ENCODE data around the gene GPR142. TPM values are rescaled to one million over a fixed set of nuclear protein-coding genes. Genes with fewer than 3 reads are reported as not detected.

GPR142 gene
- polyA plus RNA-seq, 4 donors: 0.19 to 0.93 TPM; not detected in 2

GRCh38 chr17:74389937-74390679 is 22.8 kb downstream of the GPR142 start:
- WGBS, 3 donors: 78 to 85% (median 80%) methylated on average over 2 of the region's 2 CpGs

GRCh38 chr17:74390680-74391653 is 23.7 kb downstream of the GPR142 start:
- H3K36me3 ChIP-seq (ENCODE audit: control insufficient read depth in 3 of 3, insufficient read depth in 2 of 3, low read depth in 1 of 3, low read length in 3 of 3): no peaks in the 10 kb centered on the region
- 81 to 88% (median 82%) methylated on average over 11 of the region's 11 CpGs for WGBS, 3 donors
- peaks cover 4 to 34% (median 10%) of the 10 kb centered on the region in 3 donors for H3K4me1 ChIP-seq (ENCODE audit: control insufficient read depth in 3 of 3, insufficient read depth in 2 of 3, low read depth in 1 of 3, low read length in 2 of 3)
- H3K27ac ChIP-seq (ENCODE audit: low read depth in 1 of 3, low read length in 2 of 3): no peak overlapping the region
- no peak for DNase-seq
- no peak overlapping the region for H3K4me3 ChIP-seq (ENCODE audit: low read depth in 1 of 3, low read length in 3 of 3)
- FAIRE-seq: no peak
- H3K27me3 ChIP-seq (ENCODE audit: control insufficient read depth in 3 of 3, insufficient read depth in 3 of 3, low read length in 3 of 3): no peaks in the 10 kb centered on the region
- peaks cover 0 to 3% of the 10 kb centered on the region in 2 donors for H3K9me3 ChIP-seq (ENCODE audit: control insufficient read depth in 2 of 2, insufficient read depth in 1 of 2, low read depth in 1 of 2, low read length in 1 of 2)

More at GRCh38 chr17:74389937-74390679, 22.8 kb downstream of the GPR142 start:
- Histone ChIP-seq H3K9me3 (ENCODE audit: control insufficient read depth in 2 of 2, insufficient read depth in 1 of 2, low read depth in 1 of 2, low read length in 1 of 2) (peaks cover 0 to 3% of the 10 kb centered on the region in 2 donors), H3K27me3 (ENCODE audit: control insufficient read depth in 3 of 3, insufficient read depth in 3 of 3, low read length in 3 of 3) (no peaks in the 10 kb centered on the region), H3K4me1 (ENCODE audit: control insufficient read depth in 3 of 3, insufficient read depth in 2 of 3, low read depth in 1 of 3, low read length in 2 of 3) (peaks cover 4 to 32% (median 10%) of the 10 kb centered on the region in 3 donors), H3K36me3 (ENCODE audit: control insufficient read depth in 3 of 3, insufficient read depth in 2 of 3, low read depth in 1 of 3, low read length in 3 of 3) (no peaks in the 10 kb centered on the region), H3K27ac (ENCODE audit: low read depth in 1 of 3, low read length in 2 of 3) (no peak overlapping the region), H3K4me3 (ENCODE audit: low read depth in 1 of 3, low read length in 3 of 3) (no peak overlapping the region)
- FAIRE-seq (no peak), DNase-seq (no peak)

- Histone ChIP-seq H3K27me3 (ENCODE audit: control insufficient read depth in 3 of 3, insufficient read depth in 3 of 3, low read length in 3 of 3) (no peaks in the 10 kb centered on the region), H3K27ac (ENCODE audit: low read depth in 1 of 3, low read length in 2 of 3) (no peak overlapping the region), H3K4me1 (ENCODE audit: control insufficient read depth in 3 of 3, insufficient read depth in 2 of 3, low read depth in 1 of 3, low read length in 2 of 3) (peaks cover 4 to 27% (median 5%) of the 10 kb centered on the region in 3 donors), H3K4me3 (ENCODE audit: low read depth in 1 of 3, low read length in 3 of 3) (no peak overlapping the region), H3K9me3 (ENCODE audit: control insufficient read depth in 2 of 2, insufficient read depth in 1 of 2, low read depth in 1 of 2, low read length in 1 of 2) (peaks cover 0 to 3% of the 10 kb centered on the region in 2 donors), H3K36me3 (ENCODE audit: control insufficient read depth in 3 of 3, insufficient read depth in 2 of 3, low read depth in 1 of 3, low read length in 3 of 3) (no peaks in the 10 kb centered on the region)
- DNase-seq (no peak), FAIRE-seq (no peak)
- 59 to 71% (median 70%) methylated on average over 5 of the region's 5 CpGs for WGBS, 3 donors
Observed at GRCh38 chr17:74391771-74392170, 24.5 kb downstream of the GPR142 start.

GRCh38 chr17:74392848-74393247 is 25.5 kb downstream of the GPR142 start:
- DNase-seq (no peak), FAIRE-seq (no peak)
- peaks cover 0 to 3% of the 10 kb centered on the region in 2 donors for H3K9me3 ChIP-seq (ENCODE audit: control insufficient read depth in 2 of 2, insufficient read depth in 1 of 2, low read depth in 1 of 2, low read length in 1 of 2)
- no peak overlapping the region for H3K27ac ChIP-seq (ENCODE audit: low read depth in 1 of 3, low read length in 2 of 3)
- no peaks in the 10 kb centered on the region for H3K36me3 ChIP-seq (ENCODE audit: control insufficient read depth in 3 of 3, insufficient read depth in 2 of 3, low read depth in 1 of 3, low read length in 3 of 3)
- peaks cover 0 to 20% (median 0%) of the 10 kb centered on the region in 3 donors for H3K4me1 ChIP-seq (ENCODE audit: control insufficient read depth in 3 of 3, insufficient read depth in 2 of 3, low read depth in 1 of 3, low read length in 2 of 3)
- WGBS, 3 donors: 68 to 78% (median 71%) methylated on average over 5 of the region's 5 CpGs
- H3K4me3 ChIP-seq (ENCODE audit: low read depth in 1 of 3, low read length in 3 of 3): no peak overlapping the region
- no peaks in the 10 kb centered on the region for H3K27me3 ChIP-seq (ENCODE audit: control insufficient read depth in 3 of 3, insufficient read depth in 3 of 3, low read length in 3 of 3)

GRCh38 chr17:74393346-74393942 is 26.1 kb downstream of the GPR142 start:
- Histone ChIP-seq H3K9me3 (ENCODE audit: control insufficient read depth in 2 of 2, insufficient read depth in 1 of 2, low read depth in 1 of 2, low read length in 1 of 2) (peaks cover 0 to 3% of the 10 kb centered on the region in 2 donors), H3K4me1 (ENCODE audit: control insufficient read depth in 3 of 3, insufficient read depth in 2 of 3, low read depth in 1 of 3, low read length in 2 of 3) (peaks cover 0 to 16% (median 0%) of the 10 kb centered on the region in 3 donors), H3K4me3 (ENCODE audit: low read depth in 1 of 3, low read length in 3 of 3) (no peak overlapping the region), H3K36me3 (ENCODE audit: control insufficient read depth in 3 of 3, insufficient read depth in 2 of 3, low read depth in 1 of 3, low read length in 3 of 3) (no peaks in the 10 kb centered on the region), H3K27me3 (ENCODE audit: control insufficient read depth in 3 of 3, insufficient read depth in 3 of 3, low read length in 3 of 3) (no peaks in the 10 kb centered on the region), H3K27ac (ENCODE audit: low read depth in 1 of 3, low read length in 2 of 3) (no peak overlapping the region)
- WGBS, 3 donors: 75 to 80% (median 79%) methylated on average over 6 of the region's 6 CpGs
- no peak for DNase-seq
- FAIRE-seq: no peak

- H3K27me3 ChIP-seq (ENCODE audit: control insufficient read depth in 3 of 3, insufficient read depth in 3 of 3, low read length in 3 of 3): no peaks in the 10 kb centered on the region
- H3K4me1 ChIP-seq (ENCODE audit: control insufficient read depth in 3 of 3, insufficient read depth in 2 of 3, low read depth in 1 of 3, low read length in 2 of 3): peaks cover 0 to 7% (median 0%) of the 10 kb centered on the region in 3 donors
- 84 to 90% (median 86%) methylated on average over 12 of the region's 12 CpGs for WGBS, 3 donors
- DNase-seq (no peak), FAIRE-seq (no peak)
- no peak overlapping the region for H3K4me3 ChIP-seq (ENCODE audit: low read depth in 1 of 3, low read length in 3 of 3)
- H3K27ac ChIP-seq (ENCODE audit: low read depth in 1 of 3, low read length in 2 of 3): no peak overlapping the region
- no peaks in the 10 kb centered on the region for H3K36me3 ChIP-seq (ENCODE audit: control insufficient read depth in 3 of 3, insufficient read depth in 2 of 3, low read depth in 1 of 3, low read length in 3 of 3)
- H3K9me3 ChIP-seq (ENCODE audit: control insufficient read depth in 2 of 2, insufficient read depth in 1 of 2, low read depth in 1 of 2, low read length in 1 of 2): peaks cover 0 to 3% of the 10 kb centered on the region in 2 donors
Observed at GRCh38 chr17:74394275-74394950, 27.1 kb downstream of the GPR142 start.

- Histone ChIP-seq H3K4me1 (ENCODE audit: control insufficient read depth in 3 of 3, insufficient read depth in 2 of 3, low read depth in 1 of 3, low read length in 2 of 3) (peaks cover 0 to 6% (median 0%) of the 10 kb centered on the region in 3 donors), H3K36me3 (ENCODE audit: control insufficient read depth in 3 of 3, insufficient read depth in 2 of 3, low read depth in 1 of 3, low read length in 3 of 3) (no peaks in the 10 kb centered on the region), H3K27me3 (ENCODE audit: control insufficient read depth in 3 of 3, insufficient read depth in 3 of 3, low read length in 3 of 3) (no peaks in the 10 kb centered on the region), H3K9me3 (ENCODE audit: control insufficient read depth in 2 of 2, insufficient read depth in 1 of 2, low read depth in 1 of 2, low read length in 1 of 2) (peaks cover 0 to 3% of the 10 kb centered on the region in 2 donors), H3K4me3 (ENCODE audit: low read depth in 1 of 3, low read length in 3 of 3) (no peak overlapping the region), H3K27ac (ENCODE audit: low read depth in 1 of 3, low read length in 2 of 3) (peak overlapping the region in 1 of 3 donors; percentile 19)
- WGBS, 3 donors: 19 to 75% (median 45%) methylated on average over 7 of the region's 7 CpGs
- no peak for FAIRE-seq
- peak; percentile 28 to 84 for DNase-seq
Observed at GRCh38 chr17:74394977-74395376, 27.7 kb downstream of the GPR142 start.

Measured in small intestine (tissue), 7 donors.